Suprapubic skin (tissue), 4 donors: Measurements from ENCODE around the gene BRINP2. TPM values are rescaled to one million over a fixed set of nuclear protein-coding genes. Genes with fewer than 3 reads are reported as not detected.

Experiments
- DNase-seq, 2 donors: peaks; one replicate each; pipeline ENCODE4 v3.0.0-alpha.2; 2019; ENCODE audit warnings: low spot score in 2 of 2
- H3K27ac ChIP-seq: fragments of 200-600 bp; sonication (generic); one replicate; pipeline ENCODE4 v1.5.1; 2019
- H3K27me3 ChIP-seq: fragments of 200-600 bp; sonication (generic); one replicate; pipeline ENCODE4 v1.5.1; 2019
- H3K36me3 ChIP-seq: fragments of 200-600 bp; sonication (generic); one replicate; pipeline ENCODE4 v1.5.1; 2019
- H3K4me1 ChIP-seq: fragments of 200-600 bp; sonication (generic); one replicate; pipeline ENCODE4 v1.5.1; 2019
- H3K4me3 ChIP-seq: fragments of 200-600 bp; sonication (generic); one replicate; pipeline ENCODE4 v1.5.1; 2019; ENCODE audit warnings: mild to moderate bottlenecking
- H3K9me3 ChIP-seq: fragments of 200-600 bp; sonication (generic); one replicate; pipeline ENCODE4 v1.5.1; 2019
- EP300 ChIP-seq: sonication (generic); formaldehyde crosslinking; IDR thresholded peaks from one replicate; pipeline ENCODE4 v1.6.1; 2017; ENCODE audit warnings: antibody characterized with exemption
- POLR2A ChIP-seq, 2 donors: fragments of 450-650 bp; IDR thresholded peaks; one replicate each; pipeline ENCODE4 v1.6.1; 2017; ENCODE audit warnings: antibody characterized with exemption in 2 of 2, mild to moderate bottlenecking in 2 of 2, moderate library complexity in 2 of 2
- POLR2AphosphoS5 ChIP-seq, 3 donors: sonication (generic); formaldehyde crosslinking; IDR thresholded peaks; one replicate each; pipeline ENCODE4 v1.6.1; 2017; ENCODE audit warnings: antibody characterized with exemption in 3 of 3
- WGBS: methylation state at CpG from one replicate; pipeline ENCODE4 v1.1.5; 2018; 5-methylcytosine and 5-hydroxymethylcytosine counted together
- total RNA-seq, 4 donors: library from RNA; depleted of rRNA; stranded (reverse); fragments of >200 nt; gene quantifications; one replicate each; pipeline ENCODE4 v1.1.0, GENCODE V29; 2016
- TF ChIP-seq, protein P1 (sequence below), 2 donors: fragments of 200-600 bp in 1 of 2; fragments of 450-650 bp in 1 of 2; sonication (generic) in 1 of 2; IDR thresholded peaks; one replicate each; pipeline ENCODE4 v1.5.1; 2016 to 2019; ENCODE audit warnings: antibody characterized with exemption in 2 of 2, mild to moderate bottlenecking in 1 of 2, moderate library complexity in 1 of 2

BRINP2 gene
- total RNA-seq, 4 donors from 2014 or later = 0.30 to 0.39 TPM; not detected in 2

DNA sequence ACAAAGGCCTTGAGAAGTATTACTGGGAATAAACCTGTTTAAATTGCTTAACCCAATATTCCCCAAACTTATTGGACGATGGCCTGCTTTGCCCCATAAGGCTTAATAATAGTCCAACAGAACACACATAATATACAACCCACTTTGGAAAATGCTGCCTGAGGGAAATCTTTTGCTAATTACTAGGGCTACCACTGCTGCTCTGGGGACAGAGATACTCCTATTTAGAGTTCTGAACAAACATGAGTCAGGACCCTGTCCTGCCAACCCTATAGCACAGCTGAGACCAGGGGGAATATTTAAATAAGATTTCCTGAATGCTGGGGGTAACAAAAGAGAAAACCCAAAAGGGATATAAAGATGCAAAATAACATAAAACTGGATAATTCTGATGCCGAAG lies 139.1 kb downstream of the BRINP2 start:
- WGBS = 43% methylated on average over 2 of the region's 2 CpGs
- no peaks in the 10 kb centered on the region for H3K9me3 ChIP-seq
- H3K4me3 ChIP-seq = no peak overlapping the region
- no peaks in the 10 kb centered on the region for H3K36me3 ChIP-seq
- no peaks in the 10 kb centered on the region for H3K4me1 ChIP-seq
- no peaks in the 10 kb centered on the region for H3K27me3 ChIP-seq
- TF ChIP-seq POLR2A (IDR thresholded peaks at IDR 0.05) (no peak), POLR2AphosphoS5 (IDR thresholded peaks at IDR 0.05) (no peak), EP300 (no peak)
- TF ChIP-seq, protein P1, sequence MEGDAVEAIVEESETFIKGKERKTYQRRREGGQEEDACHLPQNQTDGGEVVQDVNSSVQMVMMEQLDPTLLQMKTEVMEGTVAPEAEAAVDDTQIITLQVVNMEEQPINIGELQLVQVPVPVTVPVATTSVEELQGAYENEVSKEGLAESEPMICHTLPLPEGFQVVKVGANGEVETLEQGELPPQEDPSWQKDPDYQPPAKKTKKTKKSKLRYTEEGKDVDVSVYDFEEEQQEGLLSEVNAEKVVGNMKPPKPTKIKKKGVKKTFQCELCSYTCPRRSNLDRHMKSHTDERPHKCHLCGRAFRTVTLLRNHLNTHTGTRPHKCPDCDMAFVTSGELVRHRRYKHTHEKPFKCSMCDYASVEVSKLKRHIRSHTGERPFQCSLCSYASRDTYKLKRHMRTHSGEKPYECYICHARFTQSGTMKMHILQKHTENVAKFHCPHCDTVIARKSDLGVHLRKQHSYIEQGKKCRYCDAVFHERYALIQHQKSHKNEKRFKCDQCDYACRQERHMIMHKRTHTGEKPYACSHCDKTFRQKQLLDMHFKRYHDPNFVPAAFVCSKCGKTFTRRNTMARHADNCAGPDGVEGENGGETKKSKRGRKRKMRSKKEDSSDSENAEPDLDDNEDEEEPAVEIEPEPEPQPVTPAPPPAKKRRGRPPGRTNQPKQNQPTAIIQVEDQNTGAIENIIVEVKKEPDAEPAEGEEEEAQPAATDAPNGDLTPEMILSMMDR (IDR thresholded peaks at IDR 0.05) = no peak
- DNase-seq = no peak
- H3K27ac ChIP-seq = no peak overlapping the region

DNA sequence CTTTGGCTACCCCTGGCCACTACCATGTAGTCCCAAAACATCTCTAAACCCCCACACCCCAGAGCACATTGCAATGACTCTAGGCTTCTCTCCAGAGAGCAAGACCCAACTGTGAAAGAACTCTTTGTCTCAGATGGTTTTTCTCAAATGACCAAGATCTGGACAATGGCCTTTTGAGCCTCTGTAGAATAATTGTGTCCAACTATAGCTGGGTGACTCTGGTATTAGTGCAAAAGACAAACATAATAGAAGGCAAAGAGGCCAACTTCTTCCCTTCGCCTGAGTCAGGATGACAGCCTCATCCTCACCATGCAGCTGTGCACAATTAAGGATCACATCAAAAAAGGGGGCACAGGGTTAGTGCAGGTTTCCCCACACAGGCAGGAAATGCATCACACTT lies 139.6 kb downstream of the BRINP2 start:
- Histone ChIP-seq H3K27ac (no peak overlapping the region), H3K4me1 (no peaks in the 10 kb centered on the region), H3K36me3 (no peaks in the 10 kb centered on the region), H3K9me3 (no peaks in the 10 kb centered on the region), H3K27me3 (no peaks in the 10 kb centered on the region), H3K4me3 (no peak overlapping the region)
- TF ChIP-seq, protein P1 (IDR thresholded peaks at IDR 0.05) = no peak
- TF ChIP-seq POLR2AphosphoS5 (IDR thresholded peaks at IDR 0.05) (no peak), POLR2A (IDR thresholded peaks at IDR 0.05) (no peak), EP300 (no peak)
- WGBS = 88% methylated on average over 1 of the region's 1 CpG
- no peak for DNase-seq

DNA sequence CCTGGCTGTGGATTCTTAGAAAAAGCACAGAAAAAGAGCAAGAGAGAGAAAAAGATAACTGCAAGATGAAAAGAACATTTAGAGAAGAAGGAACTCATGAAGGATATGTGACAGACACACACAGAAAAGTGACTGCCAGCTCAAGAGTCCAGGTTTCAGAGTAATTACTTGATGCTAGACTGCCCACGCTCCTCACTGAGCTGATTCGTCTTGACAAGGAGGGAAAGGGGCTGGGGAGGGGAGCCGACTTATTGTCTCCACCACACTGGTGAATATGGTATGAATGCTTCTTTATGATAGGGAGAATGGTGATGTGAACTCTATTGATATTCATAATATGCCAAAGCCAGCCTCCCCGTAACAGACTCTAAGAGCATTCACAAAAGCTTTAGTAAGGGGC lies 140.4 kb downstream of the BRINP2 start:
- no peak for TF ChIP-seq POLR2A (IDR thresholded peaks at IDR 0.05)
- WGBS = 61% methylated on average over 4 of the region's 4 CpGs
- Histone ChIP-seq H3K27ac (no peak overlapping the region), H3K27me3 (no peaks in the 10 kb centered on the region), H3K9me3 (no peaks in the 10 kb centered on the region), H3K4me1 (no peaks in the 10 kb centered on the region), H3K36me3 (no peaks in the 10 kb centered on the region), H3K4me3 (no peak overlapping the region)
- DNase-seq = no peak

GRCh38 chr1:177311586-177311985 lies 140.8 kb downstream of the BRINP2 start:
- Histone ChIP-seq H3K4me1 (no peaks in the 10 kb centered on the region), H3K36me3 (no peaks in the 10 kb centered on the region), H3K27ac (no peak overlapping the region), H3K4me3 (no peak overlapping the region), H3K9me3 (no peaks in the 10 kb centered on the region), H3K27me3 (no peaks in the 10 kb centered on the region)
- 62% methylated on average over 2 of the region's 2 CpGs for WGBS
- no peak for DNase-seq
- TF ChIP-seq, protein P1 (IDR thresholded peaks at IDR 0.05) = no peak
- TF ChIP-seq EP300 (no peak), POLR2AphosphoS5 (IDR thresholded peaks at IDR 0.05) (no peak)

- H3K27me3 ChIP-seq = no peaks in the 10 kb centered on the region
- WGBS = 14% methylated on average over 2 of the region's 2 CpGs
Measured at GRCh38 chr1:177315261-177315660, 144.5 kb downstream of the BRINP2 start.

More at GRCh38 chr1:177315261-177315660, 144.5 kb downstream of the BRINP2 start:
- no peaks in the 10 kb centered on the region for H3K9me3 ChIP-seq
- H3K27ac ChIP-seq = no peak overlapping the region
- TF ChIP-seq EP300 (no peak), POLR2AphosphoS5 (IDR thresholded peaks at IDR 0.05) (no peak), POLR2A (IDR thresholded peaks at IDR 0.05) (no peak)
- TF ChIP-seq, protein P1 (IDR thresholded peaks at IDR 0.05) = no peak
- DNase-seq = no peak
- no peak overlapping the region for H3K4me3 ChIP-seq
- no peaks in the 10 kb centered on the region for H3K36me3 ChIP-seq
- no peaks in the 10 kb centered on the region for H3K4me1 ChIP-seq
